Trophoblast cell (in vitro differentiated cells and primary cell): ENCODE measurements around the gene VSIG4.

Experiments
- DNase-seq, 2 donors: peaks; one replicate each; pipeline ENCODE4 v3.0.0-alpha.2; 2016
- H2AFZ ChIP-seq: 2 replicates; pipeline ENCODE4 v1.6.1; 2013; ENCODE audit warnings: low read length, moderate library complexity, mild to moderate bottlenecking; ENCODE audit not compliant: insufficient read depth, poor library complexity
- H2AK5ac ChIP-seq: 2 replicates; pipeline ENCODE4 v1.6.1; 2013; ENCODE audit warnings: mild to moderate bottlenecking, low read length
- H2BK120ac ChIP-seq: 2 replicates; pipeline ENCODE4 v1.6.1; 2013; ENCODE audit warnings: low read length, mild to moderate bottlenecking, moderate library complexity; ENCODE audit not compliant: insufficient read depth, poor library complexity
- H2BK12ac ChIP-seq: 2 replicates; pipeline ENCODE4 v1.6.1; 2013; ENCODE audit warnings: mild to moderate bottlenecking, low read length, moderate library complexity
- H2BK5ac ChIP-seq: 2 replicates; pipeline ENCODE4 v1.6.1; 2013; ENCODE audit warnings: low read length, low read depth, moderate library complexity, mild to moderate bottlenecking; ENCODE audit not compliant: poor library complexity
- H3K14ac ChIP-seq: 2 replicates; pipeline ENCODE4 v1.6.1; 2013; ENCODE audit warnings: mild to moderate bottlenecking, low read length
- H3K18ac ChIP-seq: 2 replicates; pipeline ENCODE4 v1.6.1; 2013; ENCODE audit warnings: mild to moderate bottlenecking, low read length
- H3K23ac ChIP-seq: 2 replicates; pipeline ENCODE4 v1.6.1; 2013; ENCODE audit warnings: low read length
- H3K27ac ChIP-seq: 2 replicates; pipeline ENCODE4 v1.5.1; 2013; ENCODE audit warnings: low read depth, mild to moderate bottlenecking, inconsistent platforms, low read length, moderate library complexity
- H3K27me3 ChIP-seq: 2 replicates; pipeline ENCODE4 v1.6.1; 2013; ENCODE audit warnings: inconsistent platforms, mild to moderate bottlenecking, low read length, moderate library complexity; ENCODE audit not compliant: insufficient read depth
- H3K36me3 ChIP-seq, 2 experiments: 1 replicate in 1 of 2; 2 replicates in 1 of 2; pipeline ENCODE4 v1.6.1; 2013; ENCODE audit warnings: low read length in 2 of 2, mild to moderate bottlenecking in 2 of 2, moderate library complexity in 1 of 2; ENCODE audit not compliant: insufficient read depth in 2 of 2, control insufficient read depth in 1 of 2
- H3K4ac ChIP-seq: 2 replicates; pipeline ENCODE4 v1.6.1; 2013; ENCODE audit warnings: low read depth, mild to moderate bottlenecking, low read length, moderate library complexity
- H3K4me1 ChIP-seq, 2 experiments: 1 replicate in 1 of 2; 2 replicates in 1 of 2; pipeline ENCODE4 v1.6.1; 2013; ENCODE audit warnings: low read length in 2 of 2, mild to moderate bottlenecking in 2 of 2, moderate library complexity in 1 of 2; ENCODE audit not compliant: insufficient read depth in 2 of 2, control insufficient read depth in 1 of 2
- H3K4me2 ChIP-seq: 2 replicates; pipeline ENCODE4 v1.6.1; 2013; ENCODE audit warnings: inconsistent platforms, mild to moderate bottlenecking, low read length, moderate library complexity
- H3K4me3 ChIP-seq: 2 replicates; pipeline ENCODE4 v1.5.1; 2013; ENCODE audit warnings: mild to moderate bottlenecking, low read depth, low read length, inconsistent platforms
- H3K79me1 ChIP-seq: one replicate; pipeline ENCODE4 v1.6.1; 2013; ENCODE audit warnings: low read length
- H3K79me2 ChIP-seq: 2 replicates; pipeline ENCODE4 v1.6.1; 2013; ENCODE audit warnings: low read length, mild to moderate bottlenecking; ENCODE audit not compliant: control insufficient read depth, insufficient read depth, poor library complexity
- H3K9ac ChIP-seq: 2 replicates; pipeline ENCODE4 v1.6.1; 2013; ENCODE audit warnings: mild to moderate bottlenecking, low read length
- H3K9me3 ChIP-seq: 2 replicates; pipeline ENCODE4 v1.6.1; 2013; ENCODE audit warnings: low read depth, mild to moderate bottlenecking, control low read depth, inconsistent platforms, low read length; ENCODE audit not compliant: insufficient read depth
- H4K12ac ChIP-seq: 2 replicates; pipeline ENCODE4 v1.6.1; 2013; ENCODE audit warnings: low read depth, mild to moderate bottlenecking, low read length, moderate library complexity
- H4K8ac ChIP-seq: 2 replicates; pipeline ENCODE4 v1.6.1; 2013; ENCODE audit warnings: low read depth, mild to moderate bottlenecking, low read length, moderate library complexity
- H4K91ac ChIP-seq: one replicate; pipeline ENCODE4 v1.6.1; 2013; ENCODE audit warnings: low read depth, mild to moderate bottlenecking, low read length, moderate library complexity
- WGBS: extraction: QIAGEN DNeasy Blood & Tissue Kit; methylation state at CpG from one replicate; pipeline ENCODE4 v1.1.7; 2013; ENCODE audit warnings: missing lambda C conversion rate; ENCODE audit not compliant: insufficient read length, insufficient coverage; ENCODE audit errors: extremely low coverage; 5-methylcytosine and 5-hydroxymethylcytosine counted together

Gene VSIG4

GRCh38 chrX:66019310-66019652 is 20.6 kb downstream of the VSIG4 start:
- Histone ChIP-seq H4K91ac (no peak overlapping the region), H3K9ac (no peak overlapping the region), H2BK5ac (no peak overlapping the region), H4K8ac (no peak overlapping the region), H3K4me2 (no peak overlapping the region), H3K23ac (no peak overlapping the region), H3K79me1 (no peaks in the 10 kb centered on the region), H3K9me3 (no peaks in the 10 kb centered on the region), H2AFZ (no peak overlapping the region), H3K4me1 (no peaks in the 10 kb centered on the region), H3K36me3 (no peaks in the 10 kb centered on the region), H3K18ac (no peak overlapping the region), H3K79me2 (no peaks in the 10 kb centered on the region), H3K4ac (no peak overlapping the region), H2BK12ac (no peak overlapping the region), H3K27ac (no peak overlapping the region), H4K12ac (no peak overlapping the region), H3K27me3 (no peaks in the 10 kb centered on the region), H2AK5ac (no peak overlapping the region), H3K4me3 (no peak overlapping the region), H2BK120ac (no peak overlapping the region), H3K14ac (no peak overlapping the region)
- DNase-seq = no peak
- WGBS = no CpG with 5 or more reads among the region's 1 CpG

GRCh38 chrX:66018585-66019309 is 21.1 kb downstream of the VSIG4 start:
- no peak overlapping the region for H4K8ac ChIP-seq
- no peak for DNase-seq

GRCh38 chrX:66017659-66018170 is 22.2 kb downstream of the VSIG4 start:
- no peak overlapping the region for H3K23ac ChIP-seq
- no peak overlapping the region for H3K4me3 ChIP-seq
- no peak overlapping the region for H2AFZ ChIP-seq
- H2BK5ac ChIP-seq = no peak overlapping the region
- H3K79me1 ChIP-seq = no peaks in the 10 kb centered on the region
- H3K79me2 ChIP-seq = no peaks in the 10 kb centered on the region
- H3K9me3 ChIP-seq = no peaks in the 10 kb centered on the region
- H3K36me3 ChIP-seq = no peaks in the 10 kb centered on the region
- H3K18ac ChIP-seq = no peak overlapping the region
- no peak overlapping the region for H3K4me2 ChIP-seq
- no peaks in the 10 kb centered on the region for H3K4me1 ChIP-seq
- no peak overlapping the region for H2BK12ac ChIP-seq
- no peaks in the 10 kb centered on the region for H3K27me3 ChIP-seq
- no peak overlapping the region for H3K27ac ChIP-seq
- no peak overlapping the region for H4K12ac ChIP-seq
- H3K9ac ChIP-seq = no peak overlapping the region
- no peak overlapping the region for H4K91ac ChIP-seq
- H4K8ac ChIP-seq = no peak overlapping the region
- DNase-seq = no peak
- no peak overlapping the region for H2BK120ac ChIP-seq
- no peak overlapping the region for H3K4ac ChIP-seq
- H3K14ac ChIP-seq = no peak overlapping the region
- no peak overlapping the region for H2AK5ac ChIP-seq

More at GRCh38 chrX:66018585-66019309, 21.1 kb downstream of the VSIG4 start:
- Histone ChIP-seq H3K79me1 (no peaks in the 10 kb centered on the region), H3K18ac (no peak overlapping the region), H3K14ac (no peak overlapping the region), H2BK12ac (no peak overlapping the region), H2AFZ (no peak overlapping the region), H3K4me2 (no peak overlapping the region), H3K9me3 (no peaks in the 10 kb centered on the region), H4K12ac (no peak overlapping the region), H3K9ac (no peak overlapping the region), H3K23ac (no peak overlapping the region), H2BK120ac (no peak overlapping the region), H3K27ac (no peak overlapping the region), H3K27me3 (no peaks in the 10 kb centered on the region), H3K4me1 (no peaks in the 10 kb centered on the region), H3K4ac (no peak overlapping the region), H4K91ac (no peak overlapping the region), H3K36me3 (no peaks in the 10 kb centered on the region), H3K79me2 (no peaks in the 10 kb centered on the region), H2BK5ac (no peak overlapping the region), H3K4me3 (no peak overlapping the region), H2AK5ac (no peak overlapping the region)
- WGBS = no CpG with 5 or more reads among the region's 7 CpGs

- WGBS = no CpG with 5 or more reads among the region's 2 CpGs
- no peak for DNase-seq
- Histone ChIP-seq H3K4me1 (no peaks in the 10 kb centered on the region), H2AK5ac (no peak overlapping the region), H4K12ac (no peak overlapping the region), H3K79me1 (no peaks in the 10 kb centered on the region), H3K4ac (no peak overlapping the region), H2BK5ac (no peak overlapping the region), H3K23ac (no peak overlapping the region), H3K79me2 (no peaks in the 10 kb centered on the region), H3K36me3 (no peaks in the 10 kb centered on the region), H2BK120ac (no peak overlapping the region), H3K9ac (no peak overlapping the region), H3K14ac (no peak overlapping the region), H3K27me3 (no peaks in the 10 kb centered on the region), H3K27ac (no peak overlapping the region), H3K9me3 (no peaks in the 10 kb centered on the region), H4K8ac (no peak overlapping the region), H3K4me2 (no peak overlapping the region), H3K4me3 (no peak overlapping the region), H3K18ac (no peak overlapping the region), H2AFZ (no peak overlapping the region), H2BK12ac (no peak overlapping the region), H4K91ac (no peak overlapping the region)
Observed at GRCh38 chrX:66016905-66017658, 22.8 kb downstream of the VSIG4 start.
